Endometrium (tissue), 2 donors: Measurements from ENCODE around the gene CDKAL1.
"Not testable (repeated sequence)": the region's sequence is repeated elsewhere in the genome, so short reads cannot be mapped to it uniquely, and the experiment has no call there.

ENCODE experiments used
- FAIRE-seq: peaks from 2 replicates; lab custom pipeline; 2012; peaks lifted over from hg19 to GRCh38; lab: Jason Lieb, UNC
- donor health status: control.
- donor health status: control.

Gene CDKAL1

DNA sequence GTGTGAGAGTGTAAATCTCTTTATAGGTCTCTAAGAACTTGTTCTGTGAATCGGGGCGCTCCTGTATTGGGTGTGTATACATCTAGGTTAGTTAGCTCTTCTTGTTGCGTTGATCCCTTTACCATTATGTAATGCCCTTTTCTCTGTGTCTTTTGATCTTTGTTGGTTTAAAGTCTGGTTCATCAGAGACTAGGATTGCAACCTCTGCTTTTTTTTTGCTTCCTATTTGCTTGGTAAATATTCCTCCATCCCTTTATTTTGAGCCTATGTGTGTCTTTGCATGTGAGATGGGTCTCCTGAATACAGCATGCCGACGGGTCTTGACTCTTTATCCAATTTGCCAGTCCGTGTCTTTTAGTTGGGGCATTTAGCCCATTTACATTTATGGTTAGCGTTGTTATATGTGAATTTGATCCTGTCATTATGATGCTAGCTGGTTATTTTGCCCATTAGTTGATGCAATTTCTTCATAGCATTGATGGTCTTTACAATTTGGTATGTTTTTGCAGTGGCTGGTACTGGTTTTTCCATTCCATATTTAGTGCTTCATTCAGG is 60.1 kb downstream of the CDKAL1 start:
- not testable (repeated sequence) for FAIRE-seq

DNA sequence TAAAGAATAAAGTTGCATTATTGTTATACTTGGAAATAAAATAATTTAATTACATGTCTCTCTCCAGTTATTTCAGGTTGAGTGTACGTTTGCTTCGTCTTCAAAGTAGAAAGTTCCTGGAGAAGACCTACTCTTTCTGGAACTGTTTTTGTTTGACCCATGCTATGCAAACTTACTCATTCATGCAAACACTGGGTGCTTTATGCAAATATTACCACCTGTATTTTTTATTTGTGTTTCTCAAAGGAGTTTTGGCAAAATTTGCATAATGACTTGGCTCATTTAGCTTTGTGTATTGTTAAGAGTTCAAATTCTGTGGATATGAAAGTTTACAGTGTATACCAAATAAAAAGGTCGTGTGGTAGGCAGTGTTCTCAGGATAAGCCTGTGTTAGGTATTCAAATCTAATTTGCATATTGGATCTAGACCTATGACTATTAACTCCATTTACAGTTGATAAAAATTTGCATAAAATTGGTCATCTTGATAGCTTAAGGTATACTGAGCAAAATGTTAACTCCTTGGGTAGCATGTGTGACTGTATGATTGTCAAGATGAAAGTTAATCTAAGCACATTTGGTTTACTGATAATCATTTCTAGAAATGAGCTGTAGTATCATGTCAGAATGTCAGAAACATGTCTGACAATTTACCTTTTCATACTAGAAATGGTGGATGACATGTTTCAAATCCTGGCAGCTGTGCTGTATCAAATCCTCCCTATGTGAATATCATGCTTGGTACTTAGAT is 65.2 kb downstream of the CDKAL1 start:
- FAIRE-seq, result no peak

DNA sequence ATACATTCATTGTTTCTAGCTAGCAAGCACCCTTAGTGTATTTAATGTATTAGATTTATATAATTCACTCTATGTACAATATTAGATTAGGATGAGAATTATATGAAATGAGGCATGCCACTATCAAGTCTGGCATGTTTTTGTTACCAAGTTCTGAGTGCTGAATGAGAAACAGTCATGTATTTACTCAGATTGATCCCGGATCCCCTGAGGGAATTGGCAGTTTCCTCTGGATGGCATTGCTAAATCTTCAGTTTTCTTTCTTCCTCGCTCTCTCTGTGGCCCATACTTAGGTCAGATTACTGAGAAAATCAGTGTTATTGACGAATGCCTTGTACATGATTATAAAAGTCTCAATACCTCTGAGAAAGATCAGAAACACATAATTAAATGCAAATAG is 66.6 kb downstream of the CDKAL1 start:
- FAIRE-seq, result no peak

DNA sequence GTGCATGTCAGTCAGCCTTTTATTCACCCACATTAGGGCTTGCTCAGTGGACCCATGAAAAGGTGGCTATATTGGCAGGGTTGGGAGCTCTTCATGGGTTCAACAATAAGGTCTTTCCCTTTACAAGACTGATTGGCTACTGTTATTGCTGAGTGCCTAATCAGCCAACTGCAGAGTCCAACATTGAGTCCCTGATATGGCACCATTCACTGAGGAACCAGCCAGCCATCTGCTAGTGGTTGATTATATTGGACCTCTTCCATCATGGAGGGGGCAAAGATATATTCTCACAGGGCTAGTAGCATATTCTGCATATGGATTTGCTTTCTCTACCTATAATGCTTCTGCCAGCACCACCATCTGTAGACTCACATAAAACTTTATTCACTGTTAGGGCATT is 69.9 kb downstream of the CDKAL1 start:
- FAIRE-seq, result no peak

DNA sequence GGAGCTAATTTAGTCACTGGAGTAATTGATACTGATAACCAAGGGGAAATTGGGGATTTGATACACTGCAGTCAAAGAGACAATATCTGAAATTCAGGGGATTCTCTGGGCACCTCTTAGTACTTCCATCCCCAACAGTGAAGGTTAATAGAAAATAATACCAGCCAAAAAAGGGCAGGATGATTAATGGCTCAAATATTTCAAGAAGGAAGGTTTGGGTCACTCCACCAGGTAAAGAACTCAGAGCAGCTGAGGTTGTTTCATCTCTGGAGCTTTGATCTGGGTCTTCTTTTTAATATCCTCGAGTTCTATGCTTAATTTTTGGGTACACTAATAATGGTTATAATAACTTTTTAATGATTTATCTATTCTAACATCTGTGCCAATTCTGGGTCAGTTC is 70.8 kb downstream of the CDKAL1 start:
- no peak for FAIRE-seq

DNA sequence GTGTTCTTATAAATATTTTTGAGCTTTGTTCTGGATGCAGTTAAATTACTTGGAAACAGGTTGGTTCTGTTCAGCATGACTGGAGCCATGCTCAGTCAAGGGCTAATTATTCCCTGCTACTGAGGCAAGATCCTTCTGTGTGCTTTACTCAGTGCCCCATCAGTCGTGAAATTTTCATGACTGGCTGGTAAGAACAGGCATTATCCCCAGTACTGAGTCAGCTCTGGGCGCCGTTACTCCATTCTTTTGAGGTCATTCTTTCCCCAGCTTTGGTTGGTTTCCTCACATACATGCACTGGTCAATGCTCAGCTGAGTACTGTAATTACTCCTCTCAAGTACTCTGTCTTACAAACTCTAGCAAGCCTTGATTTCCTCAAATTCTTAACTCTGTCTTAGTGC is 71.3 kb downstream of the CDKAL1 start:
- no peak for FAIRE-seq

DNA sequence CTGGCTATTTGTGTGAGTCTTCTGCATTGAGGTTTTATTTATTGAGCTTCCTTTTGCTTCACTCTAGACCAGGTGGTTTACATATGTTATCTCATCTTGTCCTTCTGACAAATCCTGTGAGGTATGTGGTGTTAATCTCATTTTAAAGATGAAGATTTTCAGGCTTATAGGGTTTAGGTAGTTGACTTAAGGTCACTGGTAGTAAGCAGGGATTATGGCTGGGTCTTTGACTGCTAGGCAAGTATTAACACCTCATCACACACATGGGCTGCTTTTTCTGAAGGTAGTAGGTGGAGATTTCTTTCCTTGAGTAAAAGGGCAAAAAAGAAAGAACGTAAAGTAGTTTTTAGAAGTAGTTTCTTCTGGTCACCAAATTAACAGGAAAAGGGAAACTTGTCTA is 72.6 kb downstream of the CDKAL1 start:
- no peak for FAIRE-seq

DNA sequence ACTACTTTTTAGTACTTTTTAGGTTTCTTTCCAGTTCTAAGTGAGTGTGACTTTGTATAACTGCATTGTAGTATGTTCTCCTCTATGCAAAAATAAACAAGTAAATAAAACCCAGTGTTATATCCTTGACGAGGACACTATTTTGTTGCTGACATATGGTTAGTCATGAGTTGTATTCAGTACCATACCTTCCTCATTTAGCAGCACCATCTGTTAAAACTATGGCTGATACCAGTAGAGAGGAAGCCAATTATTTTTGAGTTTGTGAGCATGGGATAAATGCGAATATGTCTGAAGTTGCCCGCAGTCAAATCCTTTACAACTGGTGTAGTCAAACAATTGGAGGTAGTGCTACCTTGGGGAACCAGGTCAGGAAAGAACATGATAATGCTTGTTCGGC is 74.1 kb downstream of the CDKAL1 start:
- FAIRE-seq, result no peak

DNA sequence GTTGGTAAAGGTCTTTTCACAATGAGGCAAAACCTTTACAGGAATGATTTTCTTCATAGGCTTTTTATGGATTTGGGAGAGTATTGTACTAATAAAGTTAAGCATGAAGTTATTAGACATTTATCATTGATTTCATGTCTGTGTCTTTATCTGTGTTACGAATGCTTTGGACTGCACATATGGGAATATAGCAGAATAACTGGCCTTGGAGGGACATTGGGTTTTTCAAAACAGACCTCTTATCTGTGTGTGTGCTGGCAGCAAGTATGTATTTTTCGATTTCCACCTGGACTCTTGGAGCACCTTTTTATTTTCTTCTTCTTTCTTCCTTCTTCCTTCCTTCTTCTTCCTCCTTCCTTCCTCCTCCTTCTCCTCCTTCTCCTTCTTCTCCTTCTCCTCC is 74.6 kb downstream of the CDKAL1 start:
- FAIRE-seq, result no peak

DNA sequence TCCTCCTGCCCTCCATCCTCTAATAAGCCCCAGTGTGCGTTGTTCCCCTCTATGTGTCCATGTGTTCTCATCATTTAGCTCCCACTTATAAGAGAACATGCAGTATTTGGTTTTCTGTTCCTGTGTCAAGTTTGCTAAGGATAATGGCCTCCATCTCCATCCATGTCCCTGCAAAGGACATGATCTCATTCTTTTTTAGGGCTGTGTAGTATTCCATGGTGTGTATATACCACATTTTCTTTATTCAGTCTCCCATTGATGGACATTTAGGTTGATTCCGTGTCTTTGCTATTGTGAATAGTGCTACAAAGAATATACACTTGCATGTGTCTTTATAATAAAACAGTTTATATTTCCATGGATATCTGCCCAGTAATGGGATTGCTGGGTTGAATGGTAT is 75.7 kb downstream of the CDKAL1 start:
- not testable (repeated sequence) for FAIRE-seq

DNA sequence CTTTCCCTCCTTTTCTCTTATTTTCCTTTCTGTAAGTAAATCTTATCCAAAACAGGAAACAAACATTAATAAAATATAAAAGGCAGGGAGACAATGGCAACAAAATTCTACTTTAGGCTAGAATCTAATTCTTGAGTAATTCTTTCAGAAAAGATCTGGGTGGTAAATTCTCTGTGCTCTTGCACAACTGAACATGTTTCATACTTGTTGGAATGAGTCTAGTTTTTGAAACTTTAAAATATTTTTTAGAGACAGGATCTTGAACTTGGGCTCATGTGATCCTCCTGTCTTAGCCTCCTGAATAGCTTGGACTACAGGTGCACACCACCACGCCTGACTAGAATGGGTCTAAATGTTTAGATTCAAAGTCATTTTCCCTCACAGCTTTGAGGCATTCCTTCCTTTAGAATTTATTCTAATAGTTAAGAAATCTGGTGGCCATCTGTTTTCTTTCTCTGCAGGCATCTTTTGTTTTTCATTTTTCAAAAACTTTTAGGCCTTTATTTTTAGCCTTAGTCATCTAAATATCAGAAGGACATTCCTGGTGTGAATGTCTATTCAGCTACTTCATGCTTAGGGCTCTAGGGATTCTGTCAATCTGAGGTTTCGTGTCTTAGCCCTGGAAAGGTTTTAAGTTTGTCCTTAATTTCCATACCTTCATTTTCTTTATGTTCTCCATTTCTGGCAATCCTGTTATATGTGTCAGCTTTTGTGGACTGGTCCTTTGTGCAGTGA is 76.5 kb downstream of the CDKAL1 start:
- FAIRE-seq, result peak; percentile 84

DNA sequence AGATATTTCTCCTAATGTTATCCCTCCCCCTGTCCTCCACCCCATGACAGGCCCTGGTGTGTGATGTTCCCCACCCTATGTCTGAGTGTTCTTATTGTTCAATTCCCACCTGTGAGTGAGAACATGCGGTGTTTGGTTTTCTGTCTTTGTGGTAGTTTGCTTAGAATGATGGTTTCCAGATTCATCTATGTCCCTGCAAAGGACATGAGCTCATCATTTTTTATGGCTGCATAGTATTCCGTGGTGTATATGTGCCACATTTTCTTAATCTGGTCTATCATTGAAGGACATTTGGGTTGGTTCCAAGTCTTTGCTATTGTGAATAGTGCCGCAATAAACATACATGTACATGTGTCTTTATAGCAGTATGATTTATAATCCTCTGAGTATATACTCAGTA is 83.3 kb downstream of the CDKAL1 start:
- not testable (repeated sequence) for FAIRE-seq

DNA sequence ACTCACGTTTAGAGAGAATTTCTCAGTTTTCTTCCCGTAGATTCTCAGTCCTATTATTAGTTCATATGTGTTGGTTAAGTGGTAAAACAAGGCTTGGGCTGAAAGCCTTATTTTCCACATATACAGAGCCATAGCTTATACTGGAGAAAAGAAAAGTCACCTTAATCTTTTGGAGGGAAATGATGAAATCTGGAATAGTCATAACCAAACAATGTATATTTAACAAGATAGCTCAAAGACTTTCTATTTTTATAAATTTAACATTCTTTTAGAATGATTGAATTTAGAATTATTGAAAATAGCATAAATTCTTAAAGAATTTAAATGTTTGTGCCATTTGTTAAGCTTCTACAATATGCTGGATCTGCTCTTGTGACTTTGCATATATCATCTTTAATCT is 85.8 kb downstream of the CDKAL1 start:
- FAIRE-seq, result no peak

DNA sequence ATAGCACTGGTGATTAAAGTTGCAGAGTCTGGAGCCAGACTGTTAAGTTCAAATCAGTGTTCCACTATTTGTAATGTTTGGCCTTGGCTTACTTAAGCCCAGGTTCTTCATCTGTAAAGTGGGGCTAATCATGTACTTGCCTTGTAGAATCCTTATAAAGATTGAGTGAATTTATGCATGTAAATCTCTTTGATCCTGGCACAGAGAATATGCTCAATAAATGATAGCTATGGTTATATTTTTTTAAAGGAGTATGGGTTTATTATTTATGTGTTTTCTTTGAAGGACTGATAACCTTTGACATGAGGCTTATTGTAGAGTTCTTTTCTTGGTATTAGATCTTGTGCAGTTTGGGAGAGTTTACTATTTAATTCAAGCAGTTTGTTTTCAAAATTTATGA is 89.5 kb downstream of the CDKAL1 start:
- no peak for FAIRE-seq

DNA sequence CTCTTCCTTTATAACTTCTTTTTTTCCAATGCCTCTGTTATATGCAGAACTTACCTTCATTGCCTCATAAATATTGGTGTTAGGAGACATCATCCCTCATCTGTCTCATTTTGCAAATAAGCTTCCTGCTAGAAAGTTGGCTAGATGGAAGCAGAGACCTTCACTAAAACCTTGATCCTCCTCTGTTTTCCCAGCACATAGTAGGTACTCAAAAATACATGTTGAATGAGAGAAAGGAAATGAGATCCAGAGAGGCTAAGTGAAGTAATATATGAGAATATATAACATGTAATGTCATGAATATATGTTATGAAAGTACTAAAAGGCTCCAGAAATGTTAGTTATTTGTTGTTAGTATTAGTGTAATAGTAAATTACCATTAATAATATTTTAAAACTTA is 91.9 kb downstream of the CDKAL1 start:
- FAIRE-seq, result no peak

DNA sequence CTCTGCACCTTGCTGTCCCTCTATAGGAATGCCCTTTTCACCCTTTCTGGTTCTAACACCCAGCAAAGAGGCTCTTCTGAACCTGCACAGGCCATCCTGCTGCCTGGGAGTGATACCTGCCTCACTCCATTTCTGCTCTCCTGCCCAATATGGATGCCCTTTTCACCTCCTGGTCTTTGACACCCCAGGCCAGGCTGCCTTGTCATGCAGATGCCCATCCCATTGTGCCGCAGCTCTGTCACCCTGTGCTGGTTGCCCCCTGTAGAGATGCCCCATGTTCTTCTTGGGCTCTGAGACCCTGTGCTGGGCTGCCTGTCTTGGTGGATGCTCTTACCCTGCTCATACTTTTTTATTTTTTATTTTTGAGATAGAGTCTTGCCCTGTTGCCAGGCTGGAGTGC is 95.3 kb downstream of the CDKAL1 start:
- FAIRE-seq, result no peak

DNA sequence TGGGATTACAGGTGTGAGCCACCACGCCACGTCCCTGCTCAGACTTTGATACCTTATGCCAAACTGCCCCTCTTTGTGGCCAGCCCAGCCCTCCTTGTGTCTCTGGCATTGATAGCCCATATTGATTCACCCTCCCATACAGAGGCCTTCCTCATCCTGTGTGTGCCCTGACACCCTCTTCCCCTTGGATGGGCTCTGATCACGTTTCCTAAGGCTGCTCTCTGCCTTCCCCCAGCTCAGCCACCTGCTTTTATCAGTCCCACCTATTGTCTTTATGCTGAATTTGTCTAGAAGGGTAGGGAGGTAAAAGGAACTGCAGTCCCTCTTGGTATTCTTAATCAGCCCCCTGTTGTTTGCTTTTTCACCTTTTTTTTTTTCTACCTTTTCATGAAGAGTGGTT is 95.9 kb downstream of the CDKAL1 start:
- no peak for FAIRE-seq

DNA sequence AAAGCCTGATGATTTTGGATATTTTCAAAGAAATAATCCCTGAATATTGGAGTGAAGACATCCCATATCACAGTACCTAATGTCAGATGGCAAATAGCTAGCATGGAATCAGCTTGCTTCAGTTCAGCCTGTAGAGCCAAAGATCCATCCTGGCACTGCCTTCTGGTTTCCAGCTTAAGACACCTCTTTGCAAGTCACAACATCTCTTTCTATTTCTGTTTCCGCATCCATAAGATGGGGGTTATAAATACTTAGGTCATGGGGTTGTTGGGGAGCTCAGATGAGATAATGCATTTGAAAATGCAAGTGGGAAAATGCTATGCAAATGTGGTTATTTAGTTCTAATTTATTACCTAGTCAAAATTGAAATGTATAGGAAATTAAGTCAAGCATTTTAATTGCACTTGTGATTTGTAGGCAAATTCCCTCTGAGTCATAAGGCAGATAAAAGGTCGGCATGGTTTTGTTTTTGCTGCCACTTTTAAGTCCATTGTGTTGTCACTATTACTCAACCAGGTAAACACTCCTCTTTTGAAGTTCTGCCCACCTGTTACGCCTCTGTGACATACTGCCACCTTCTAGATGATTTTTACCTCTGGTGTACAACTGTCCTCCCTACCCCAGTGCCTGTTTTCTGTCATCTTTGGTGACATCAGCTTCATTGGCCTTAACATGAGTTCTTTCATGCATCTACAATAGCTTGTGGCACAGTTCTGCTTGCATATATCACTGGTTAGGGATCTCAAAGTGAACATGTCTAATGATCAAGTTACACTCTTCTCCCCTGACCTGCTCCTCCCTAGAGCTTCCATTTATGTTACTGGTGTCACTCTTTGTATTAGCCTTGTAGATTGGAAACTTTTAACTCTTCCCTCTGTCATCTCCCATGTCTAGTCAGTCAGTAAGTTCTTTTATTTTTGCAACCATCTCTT is 96.6 kb downstream of the CDKAL1 start:
- no peak for FAIRE-seq

DNA sequence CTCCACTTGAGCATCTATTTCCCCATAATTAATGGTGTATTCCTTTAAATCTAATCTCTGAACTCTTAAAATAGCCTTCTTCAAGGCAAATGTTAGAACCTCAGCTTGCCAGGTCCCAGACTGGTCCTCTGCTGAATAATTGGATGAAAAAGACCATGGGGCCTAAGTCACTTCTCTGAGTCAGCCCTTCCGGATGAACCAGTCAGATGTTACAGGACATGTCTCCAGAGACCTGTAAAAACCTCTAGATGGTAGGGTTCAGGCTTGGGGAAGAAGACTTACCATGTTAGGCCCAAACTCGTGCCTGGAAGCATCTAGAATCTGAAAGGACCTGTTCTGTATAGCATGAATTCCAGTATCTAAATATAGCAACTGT is 97.3 kb downstream of the CDKAL1 start:
- no peak for FAIRE-seq

DNA sequence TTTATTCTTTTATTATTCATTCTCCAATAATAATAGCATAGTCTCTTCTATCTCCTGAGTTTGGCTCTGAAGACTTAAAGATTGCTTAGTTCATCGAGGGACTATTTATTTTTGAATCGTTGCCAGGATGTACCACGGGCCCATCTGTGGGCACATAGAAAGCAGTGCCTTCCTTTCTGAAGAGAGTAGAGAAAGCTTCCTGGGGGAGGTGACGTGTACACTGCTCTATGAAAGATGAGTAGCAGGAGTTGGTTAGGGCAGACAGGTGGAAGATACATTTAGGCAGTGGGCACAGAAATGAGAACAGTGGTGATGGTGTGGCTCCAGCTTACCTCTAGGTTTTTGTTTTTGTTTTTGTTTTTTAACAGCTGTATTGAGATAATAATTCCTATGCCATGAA is 98.4 kb downstream of the CDKAL1 start:
- FAIRE-seq, result no peak

DNA sequence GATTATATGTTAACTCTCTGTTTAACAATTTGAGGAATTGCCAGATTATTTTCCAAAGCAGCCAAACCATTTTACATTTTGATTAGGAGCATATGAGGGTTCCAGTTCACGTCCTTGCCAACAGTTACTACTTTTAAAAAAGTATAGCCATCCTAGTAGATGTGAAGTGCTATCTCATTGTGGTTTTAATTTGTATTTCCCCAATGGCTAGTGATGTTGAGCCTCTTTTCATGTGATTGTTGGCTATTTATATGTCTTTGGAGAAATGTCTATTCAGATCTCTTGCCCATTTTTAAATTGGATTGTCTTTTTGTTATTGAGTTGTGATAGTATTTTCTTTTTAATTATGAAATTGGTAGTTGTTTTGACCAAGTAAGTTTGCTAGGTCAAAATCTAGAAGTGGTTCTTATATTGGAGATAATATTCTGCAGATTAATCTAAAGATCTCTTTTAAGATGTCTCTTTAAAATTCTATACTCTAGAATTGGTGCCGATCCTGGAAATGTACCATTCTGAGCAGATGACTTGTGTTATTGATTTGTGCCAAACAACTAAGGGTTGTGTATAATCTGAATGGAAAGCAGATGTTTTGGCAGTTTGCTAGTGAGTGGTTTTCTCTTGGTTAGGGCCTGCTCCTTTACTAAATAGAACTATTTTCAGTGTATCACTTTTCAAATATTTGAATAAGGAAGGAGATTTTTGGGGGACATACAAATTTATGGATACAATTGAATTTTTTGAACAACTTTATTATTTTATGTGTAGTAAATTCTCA is 99.5 kb downstream of the CDKAL1 start:
- FAIRE-seq, result no peak

DNA sequence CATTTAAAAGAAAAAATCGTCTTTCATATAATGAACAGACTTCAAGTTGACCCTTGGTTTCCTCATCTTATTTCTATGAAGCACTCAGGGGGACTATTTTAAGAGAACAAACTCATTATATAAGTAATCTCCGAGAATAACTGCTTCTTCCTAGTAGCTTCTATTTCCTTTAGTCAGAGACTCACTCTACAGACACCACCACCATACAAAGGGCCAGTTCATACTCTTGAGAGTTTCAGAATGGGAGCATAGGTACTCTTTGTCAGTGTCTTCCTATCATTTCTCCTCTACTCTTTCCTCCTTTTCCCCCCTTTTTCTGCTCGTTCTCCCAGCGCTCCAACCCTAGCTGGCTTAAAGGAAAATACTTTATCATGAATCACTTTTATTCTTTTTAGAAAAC is 104.9 kb downstream of the CDKAL1 start:
- no peak for FAIRE-seq
